K562 (cell line): ENCODE data around the gene EVA1B. TPM values are rescaled to one million over a fixed set of nuclear protein-coding genes. Genes with fewer than 3 reads are reported as not detected.

Experiments used
- ATAC-seq: fragments of 200-7000 bp; cut with Tn5 transposase; 3 replicates; pipeline ENCODE4 v1.9.1; 2020; ENCODE audit warnings: moderate library complexity
- BruUV-seq: library from RNA; stranded (reverse); fragments of 400-500 nt; replicated peaks from 2 replicates; lab custom pipeline; 2021; lab: Mats Ljungman, UMichigan
- CTCF ChIA-PET: fragments of 300-600 bp; formaldehyde crosslinking; extraction: SDS; loops from one replicate; lab custom pipeline; 2021; ENCODE audit warnings: low intra/inter-chr PET ratio; lab: Yijun Ruan, JAX
- POLR2A ChIA-PET: fragments of 300-600, 350-650 bp; sonication (Branson Sonifier 250); formaldehyde crosslinking; extraction: SDS; loops from one replicate; lab custom pipeline; 2021; ENCODE audit warnings: antibody characterized with exemption, inconsistent platforms; lab: Yijun Ruan, JAX
- DNase-seq, 4 experiments: peaks; one replicate each; pipeline versions ENCODE4 v3.0.0 to v3.0.0-alpha.2; 2011 to 2018; ENCODE audit warnings: low spot score in 3 of 4, mixed read lengths in 3 of 4; ENCODE audit errors: extremely low read depth in 1 of 4
- FAIRE-seq: peaks from 2 replicates; lab custom pipeline; 2011; peaks lifted over from hg19 to GRCh38; lab: Jason Lieb, UNC
- H2AFZ ChIP-seq: 2 replicates; pipeline ENCODE4 v1.6.0; 2011; ENCODE audit warnings: low read depth, low read length, control low read depth, inconsistent platforms
- H3K27ac ChIP-seq: fragments of 200-600 bp; 3 replicates; pipeline ENCODE4 v1.8.0; 2011; ENCODE audit warnings: low read depth, mild to moderate bottlenecking, control low read depth, inconsistent platforms, low read length, moderate library complexity, mixed read lengths; ENCODE audit errors: extremely low read depth
- H3K27me3 ChIP-seq, 2 experiments: fragments of 300-600 bp in 1 of 2; 2 replicates in 1 of 2; 3 replicates in 1 of 2; pipeline versions ENCODE4 v1.6.0 to v1.8.0; 2011; ENCODE audit warnings: inconsistent platforms in 2 of 2, low read length in 2 of 2, mild to moderate bottlenecking in 1 of 2, mixed read lengths in 1 of 2, moderate library complexity in 1 of 2; ENCODE audit not compliant: control insufficient read depth in 2 of 2, insufficient read depth in 2 of 2
- H3K36me3 ChIP-seq: fragments of 300-600 bp; 3 replicates; pipeline ENCODE4 v1.8.0; 2011; ENCODE audit warnings: mild to moderate bottlenecking, low read length, inconsistent platforms; ENCODE audit not compliant: control insufficient read depth, insufficient read depth
- H3K4me1 ChIP-seq, 2 experiments: fragments of 200-600 bp in 1 of 2; replicated peaks in 1 of 2; 2 replicates in 1 of 2; 3 replicates in 1 of 2; pipeline versions ENCODE4 v1.5.1 to v1.8.0; 2011; ENCODE audit warnings: inconsistent platforms in 2 of 2, low read length in 2 of 2, mild to moderate bottlenecking in 1 of 2, mixed read lengths in 1 of 2, moderate library complexity in 1 of 2; ENCODE audit not compliant: control insufficient read depth in 2 of 2, insufficient read depth in 2 of 2
- H3K4me2 ChIP-seq: 2 replicates; pipeline ENCODE4 v1.6.1; 2011; ENCODE audit warnings: low read length, control low read depth, inconsistent platforms, mixed read lengths; ENCODE audit not compliant: insufficient read depth
- H3K4me3 ChIP-seq: fragments of 200-600 bp; sonication (generic), shearing (Covaris generic); 2 replicates; pipeline ENCODE4 v1.5.1; 2016; ENCODE audit warnings: control low read depth, inconsistent platforms
- H3K79me2 ChIP-seq: fragments of 200-600 bp; 3 replicates; pipeline ENCODE4 v1.8.0; 2011; ENCODE audit warnings: low read length, inconsistent platforms; ENCODE audit not compliant: control insufficient read depth, insufficient read depth
- H3K9ac ChIP-seq, 2 experiments: 2 replicates each; pipeline versions ENCODE4 v1.6.0 to v1.6.1; 2011; ENCODE audit warnings: low read depth in 2 of 2, low read length in 2 of 2, control low read depth in 1 of 2, inconsistent platforms in 1 of 2, mild to moderate bottlenecking in 1 of 2, mixed read lengths in 1 of 2; ENCODE audit not compliant: insufficient read depth in 1 of 2
- H3K9me1 ChIP-seq: one replicate; pipeline ENCODE4 v1.6.0; 2011; ENCODE audit warnings: inconsistent platforms, mild to moderate bottlenecking, low read length, moderate library complexity; ENCODE audit not compliant: control insufficient read depth, insufficient read depth
- H3K9me3 ChIP-seq: replicated peaks from 2 replicates; pipeline ENCODE4 v1.5.1; 2011; ENCODE audit warnings: low read depth, low read length, inconsistent platforms; ENCODE audit not compliant: control insufficient read depth, insufficient read depth
- H4K20me1 ChIP-seq: replicated peaks from 2 replicates; pipeline ENCODE4 v1.6.1; 2011; ENCODE audit warnings: low read length, inconsistent platforms, mixed read lengths; ENCODE audit not compliant: control insufficient read depth, insufficient read depth
- CBFB ChIP-seq: sonication (generic); formaldehyde crosslinking; IDR thresholded peaks from 2 replicates; pipeline ENCODE4 v1.4.0; 2020; ENCODE audit warnings: mild to moderate bottlenecking, missing genetic modification reagents
- KDM2B ChIP-seq: fragments of 250-450 bp; sonication (Bioruptor Pico); IDR thresholded peaks from 2 replicates; pipeline ENCODE4 v1.8.0; 2021; ENCODE audit warnings: mild to moderate bottlenecking, moderate library complexity
- NELFE ChIP-seq: IDR thresholded peaks from 2 replicates; pipeline ENCODE4 v1.6.1; 2011; ENCODE audit warnings: mild to moderate bottlenecking; ENCODE audit not compliant: insufficient read depth, insufficient read length
- NFIC ChIP-seq: fragments of 450-650 bp; IDR thresholded peaks from 2 replicates; pipeline ENCODE4 v1.6.1; 2017; ENCODE audit warnings: mild to moderate bottlenecking, inconsistent platforms
- POLR2G ChIP-seq: fragments of 200-400 bp; formaldehyde crosslinking; IDR thresholded peaks from 2 replicates; pipeline ENCODE4 v1.6.1; 2017; ENCODE audit warnings: low read depth, mild to moderate bottlenecking, antibody characterized with exemption, low read length, moderate library complexity
- SIN3A ChIP-seq, 2 experiments: fragments of 150-350 bp in 1 of 2; IDR thresholded peaks; 2 replicates each; pipeline ENCODE4 v1.6.1; 2011 to 2016; ENCODE audit warnings: borderline replicate concordance in 2 of 2, low read depth in 2 of 2, low read length in 2 of 2, mild to moderate bottlenecking in 2 of 2, moderate library complexity in 2 of 2; ENCODE audit not compliant: control insufficient read depth in 1 of 2
- SMARCA5 ChIP-seq: fragments of 450-650 bp; IDR thresholded peaks from 2 replicates; pipeline ENCODE4 v1.6.1; 2016
- ZBTB7A ChIP-seq: IDR thresholded peaks from 2 replicates; pipeline ENCODE4 v1.6.1; 2011; ENCODE audit warnings: low read depth, mild to moderate bottlenecking, low read length, moderate library complexity, borderline replicate concordance; ENCODE audit not compliant: control insufficient read depth
- ZNF146 ChIP-seq: IDR thresholded peaks from one replicate; pipeline ENCODE4 v1.6.1; 2018; ENCODE audit warnings: missing compliant biosample characterization; ENCODE audit not compliant: unreplicated experiment
- ZNF224 ChIP-seq: sonication (generic); formaldehyde crosslinking; IDR thresholded peaks from 2 replicates; pipeline ENCODE4 v1.8.0; 2022; ENCODE audit warnings: mild to moderate bottlenecking, missing genetic modification reagents
- ZNF311 ChIP-seq: fragments of 250-450 bp; sonication (Bioruptor Pico); IDR thresholded peaks from 2 replicates; pipeline ENCODE4 v1.4.0; 2020; ENCODE audit warnings: mild to moderate bottlenecking, moderate library complexity
- ZNF696 ChIP-seq: fragments of 250-450 bp; sonication (Bioruptor Pico); conservative IDR thresholded peaks from 2 replicates; pipeline ENCODE4 v1.4.0; 2020; ENCODE audit warnings: mild to moderate bottlenecking, moderate library complexity
- WGBS: fragments of 100-300 bp; shearing (Covaris generic); methylation state at CpG from one replicate; pipeline ENCODE4 v1.1.6; 2016; ENCODE audit warnings: low coverage, mixed read lengths; ENCODE audit not compliant: insufficient coverage; ENCODE audit errors: missing lambda C conversion rate; 5-methylcytosine and 5-hydroxymethylcytosine counted together
- in situ Hi-C: fragments of 300-500 bp; cut with MboI; formaldehyde crosslinking; loops from 4 replicates; pipeline ENCODE4 v1.15.0; 2018; ENCODE audit warnings: inconsistent platforms, mixed read lengths
- intact Hi-C: fragments of 100-400 bp; cut with micrococcal nuclease; formaldehyde crosslinking; loops from 2 replicates; pipeline ENCODE4 v1.14.2; 2022
- polyA plus RNA-seq, 8 experiments: library from polyadenylated mRNA; depleted of rRNA in 4 of 8; stranded (reverse) in 5 of 8; unstranded in 3 of 8; fragments of >200 nt; fragmentation: Nextera tagmentation in 2 of 8; fragmentation: Illumina TruSeq in 1 of 8; extraction: Ambion mirVana in 2 of 8; extraction: Trizol in 1 of 8; gene quantifications; 2 replicates each; pipeline versions ENCODE4 v1.2.1 to v1.2.3, GENCODE V29; 2011 to 2014; ENCODE audit warnings: inconsistent platforms in 1 of 8, missing spikeins in 1 of 8
- total RNA-seq, 7 experiments: library from RNA; depleted of rRNA in 6 of 7; stranded (reverse); fragments of >200 nt in 6 of 7; fragmentation: Illumina TruSeq in 2 of 7; extraction: Trizol in 2 of 7; gene quantifications; 2 replicates each; pipeline versions ENCODE4 v1.2.1 to v1.2.3, GENCODE V29; 2011 to 2021; ENCODE audit warnings: low replicate concordance in 1 of 7
- TF ChIP-seq, protein P1 (sequence below): IDR thresholded peaks from 2 replicates; pipeline ENCODE4 v1.6.1; 2016; ENCODE audit warnings: missing genetic modification characterization, missing compliant biosample characterization

EVA1B gene
- total and polyA plus RNA-seq, 9 of the 15 experiments (the other 6 are each of a cell fraction or from before 2014, with no cell fraction given): 0.08 to 65.7 (median 2.4) TPM

DNA sequence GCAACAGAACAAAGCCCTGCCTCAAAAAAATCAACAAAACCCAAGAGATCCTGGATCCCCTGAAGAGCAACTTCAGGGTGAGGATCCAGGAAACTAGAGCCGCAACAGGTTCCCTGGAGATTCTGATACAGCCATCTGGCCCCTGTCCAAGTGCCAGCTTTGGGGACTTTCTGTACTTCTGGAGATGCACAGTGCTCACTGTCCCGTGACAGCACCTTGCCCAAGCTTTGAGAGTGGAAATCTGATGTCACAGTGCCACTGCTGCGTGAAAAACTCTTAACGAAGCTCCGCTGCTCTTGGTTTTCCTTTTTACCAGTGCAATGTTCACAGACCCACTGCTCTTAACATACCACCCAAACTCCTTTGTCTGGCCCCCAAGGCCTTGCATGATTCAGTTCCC, 35.9 kb upstream of the EVA1B start:
- no peak overlapping the region for H2AFZ ChIP-seq
- no peak overlapping the region for H3K27ac ChIP-seq
- TF ChIP-seq SMARCA5 (no peak), NFIC (peak; percentile 21; the same call in 1 of the 2 replicates)
- no TSS peak for BruUV-seq
- no peaks in the 10 kb centered on the region for H3K9me1 ChIP-seq
- DNase-seq (no peak), ATAC-seq (no peak), FAIRE-seq (no peak)
- no peak overlapping the region for H3K9ac ChIP-seq
- POLR2A ChIA-PET: interaction anchor here (0.6 to 2.9 kb wide), 5 partner anchors 8 to 28 kb away, joined by 3 to 18 read pairs (median 4); no protein-coding TSS in a partner anchor
- WGBS: 88% methylated on average over 5 of the region's 5 CpGs
- H3K4me3 ChIP-seq: no peak overlapping the region
- peaks cover 82% of the 10 kb centered on the region for H3K36me3 ChIP-seq
- CTCF ChIA-PET: no interaction called here
- intact Hi-C loops (no loop called here), in situ Hi-C loops (no loop called here)
- no peaks in the 10 kb centered on the region for H3K27me3 ChIP-seq
- no peaks in the 10 kb centered on the region for H3K9me3 ChIP-seq
- H3K4me2 ChIP-seq: no peak overlapping the region
- H3K79me2 ChIP-seq: 0 out of 3 replicates have a peak, but pooled peaks cover 4% of the 10 kb centered on the region
- H3K4me1 ChIP-seq: 0 out of 5 replicates have a peak, but pooled peaks cover 0 to 3% of the 10 kb centered on the region in 2 experiments
- H4K20me1 ChIP-seq: no peaks in the 10 kb centered on the region; the same call in 1 of the 2 replicates

DNA sequence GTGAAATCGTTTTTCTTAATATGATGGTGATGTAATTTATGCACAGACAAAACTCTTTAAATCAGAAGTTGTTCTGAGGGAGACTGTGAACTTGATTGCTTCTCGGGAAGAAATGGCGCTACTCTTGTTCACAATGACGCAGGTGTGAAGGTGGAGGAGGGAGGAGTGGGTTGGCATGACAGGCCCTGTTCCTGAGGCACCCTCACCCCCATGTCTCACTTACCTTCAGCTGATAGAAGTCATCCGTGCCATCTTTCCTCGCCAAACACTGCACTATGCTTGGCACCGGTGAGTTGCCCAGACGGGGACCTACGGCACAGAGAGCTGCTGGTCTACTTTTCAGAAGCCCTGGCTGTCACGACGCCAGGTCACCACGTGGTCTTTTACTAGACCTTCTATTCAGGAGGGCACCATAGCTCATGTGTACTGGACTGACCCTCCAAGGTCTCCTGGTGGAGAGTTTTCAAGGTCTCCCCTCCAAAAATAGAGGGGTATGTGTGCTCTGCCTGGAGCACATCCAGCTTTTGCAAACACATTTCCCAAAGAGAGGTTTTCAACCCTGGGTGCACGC, 35.2 kb upstream of the EVA1B start:
- H3K9me1 ChIP-seq: no peaks in the 10 kb centered on the region
- no peak for ATAC-seq
- no peak overlapping the region for H3K4me3 ChIP-seq
- ChIA-PET POLR2A (interaction anchor here (0.6 to 2.9 kb wide), 4 partner anchors 8 to 33 kb away, joined by 3 to 18 read pairs (median 4); no protein-coding TSS in a partner anchor), CTCF (no interaction called here)
- BruUV-seq: no TSS peak
- H3K27ac ChIP-seq: no peak overlapping the region
- H2AFZ ChIP-seq: no peak overlapping the region
- no peaks in the 10 kb centered on the region; the same call in 1 of the 2 replicates for H4K20me1 ChIP-seq
- no peak overlapping the region for H3K9ac ChIP-seq
- H3K4me1 ChIP-seq: 0 out of 5 replicates have a peak, but pooled peaks cover 0 to 3% of the 10 kb centered on the region in 2 experiments
- H3K79me2 ChIP-seq: no peaks in the 10 kb centered on the region
- FAIRE-seq: no peak
- intact Hi-C loops (no loop called here), in situ Hi-C loops (no loop called here)
- H3K27me3 ChIP-seq: no peaks in the 10 kb centered on the region
- no peaks in the 10 kb centered on the region for H3K9me3 ChIP-seq
- DNase-seq: no peak
- 83% methylated on average over 13 of the region's 13 CpGs for whole genome bisulfite sequencing
- peaks cover 86% of the 10 kb centered on the region for H3K36me3 ChIP-seq
- no peak overlapping the region for H3K4me2 ChIP-seq
- TF ChIP-seq, protein P1, sequence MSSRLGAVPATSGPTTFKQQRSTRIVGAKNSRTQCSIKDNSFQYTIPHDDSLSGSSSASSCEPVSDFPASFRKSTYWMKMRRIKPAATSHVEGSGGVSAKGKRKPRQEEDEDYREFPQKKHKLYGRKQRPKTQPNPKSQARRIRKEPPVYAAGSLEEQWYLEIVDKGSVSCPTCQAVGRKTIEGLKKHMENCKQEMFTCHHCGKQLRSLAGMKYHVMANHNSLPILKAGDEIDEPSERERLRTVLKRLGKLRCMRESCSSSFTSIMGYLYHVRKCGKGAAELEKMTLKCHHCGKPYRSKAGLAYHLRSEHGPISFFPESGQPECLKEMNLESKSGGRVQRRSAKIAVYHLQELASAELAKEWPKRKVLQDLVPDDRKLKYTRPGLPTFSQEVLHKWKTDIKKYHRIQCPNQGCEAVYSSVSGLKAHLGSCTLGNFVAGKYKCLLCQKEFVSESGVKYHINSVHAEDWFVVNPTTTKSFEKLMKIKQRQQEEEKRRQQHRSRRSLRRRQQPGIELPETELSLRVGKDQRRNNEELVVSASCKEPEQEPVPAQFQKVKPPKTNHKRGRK (tag): no peak
- TF ChIP-seq KDM2B (CRISPR knock-in tag): no peak
- no peak for TF ChIP-seq ZBTB7A
- no peak for TF ChIP-seq ZNF696 (CRISPR knock-in tag)
- TF ChIP-seq ZNF311: no peak
- no peak for TF ChIP-seq NELFE
- TF ChIP-seq SIN3A (IDR thresholded peaks at IDR 0.05; ENCODE audit: borderline replicate concordance in 2 of 2, control insufficient read depth in 1 of 2, low read depth in 2 of 2, low read length in 2 of 2): no peak
- TF ChIP-seq POLR2G: no peak
- no peak for TF ChIP-seq ZNF224 (CRISPR knock-in tag)
- no peak for TF ChIP-seq ZNF146 (CRISPR knock-in tag)
- no peak for TF ChIP-seq CBFB (CRISPR knock-in tag)
